ENCODE results near the gene LSP1. TPM values are rescaled to one million over a fixed set of nuclear protein-coding genes. Genes with fewer than 3 reads are reported as not detected.
A peak's percentile ranks its signal among the peaks of the same experiment; 100 is the strongest.

Gene LSP1
- total RNA-seq, 3 donors from 2014 or later (not counting 1 experiment from before 2014, with no cell fraction given), result 487 to 595 (median 536) TPM

DNA sequence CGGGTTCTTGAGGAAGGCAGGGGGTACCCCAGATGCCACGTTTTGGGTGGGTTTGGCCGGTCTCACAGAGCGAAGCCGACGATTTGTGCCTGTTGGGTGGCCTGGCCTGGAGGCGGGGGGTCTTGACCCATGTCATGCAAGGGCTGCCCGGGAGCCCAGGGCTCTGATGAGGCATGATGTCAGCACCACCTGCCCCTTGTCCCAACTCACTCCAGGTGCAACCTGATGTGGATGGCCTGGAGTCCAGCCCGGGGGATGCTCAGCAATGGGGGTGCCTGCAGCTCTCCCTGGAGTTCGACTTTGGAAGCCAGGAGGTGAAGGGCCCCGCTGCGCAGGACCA lies 17.2 kb upstream of the LSP1 start:
- no peak overlapping the region for H3K27ac Mint-ChIP-seq
- Histone ChIP-seq H3K27me3 (ENCODE audit: control insufficient read depth, insufficient read depth, low read length) (peaks cover 4% of the 10 kb centered on the region), H3K36me3 (ENCODE audit: control insufficient read depth, insufficient read depth, low read length) (no peaks in the 10 kb centered on the region), H3K4me3 (ENCODE audit: low read length) (no peak overlapping the region), H3K9me3 (ENCODE audit: control insufficient read depth, insufficient read depth, low read length) (no peaks in the 10 kb centered on the region), H3K27ac (ENCODE audit: low read length) (no peak overlapping the region), H3K4me1 (ENCODE audit: control insufficient read depth, insufficient read depth, low read length) (peaks cover 50% of the 10 kb centered on the region)
- no peak overlapping the region for H3K4me3 Mint-ChIP-seq
- 88% methylated on average over 12 of the region's 12 CpGs for WGBS (ENCODE audit: insufficient coverage)
- H3K9me3 Mint-ChIP-seq, result no peaks in the 10 kb centered on the region
- no peak for ATAC-seq
- H3K36me3 Mint-ChIP-seq, result no peaks in the 10 kb centered on the region
- TF ChIP-seq, protein P1, sequence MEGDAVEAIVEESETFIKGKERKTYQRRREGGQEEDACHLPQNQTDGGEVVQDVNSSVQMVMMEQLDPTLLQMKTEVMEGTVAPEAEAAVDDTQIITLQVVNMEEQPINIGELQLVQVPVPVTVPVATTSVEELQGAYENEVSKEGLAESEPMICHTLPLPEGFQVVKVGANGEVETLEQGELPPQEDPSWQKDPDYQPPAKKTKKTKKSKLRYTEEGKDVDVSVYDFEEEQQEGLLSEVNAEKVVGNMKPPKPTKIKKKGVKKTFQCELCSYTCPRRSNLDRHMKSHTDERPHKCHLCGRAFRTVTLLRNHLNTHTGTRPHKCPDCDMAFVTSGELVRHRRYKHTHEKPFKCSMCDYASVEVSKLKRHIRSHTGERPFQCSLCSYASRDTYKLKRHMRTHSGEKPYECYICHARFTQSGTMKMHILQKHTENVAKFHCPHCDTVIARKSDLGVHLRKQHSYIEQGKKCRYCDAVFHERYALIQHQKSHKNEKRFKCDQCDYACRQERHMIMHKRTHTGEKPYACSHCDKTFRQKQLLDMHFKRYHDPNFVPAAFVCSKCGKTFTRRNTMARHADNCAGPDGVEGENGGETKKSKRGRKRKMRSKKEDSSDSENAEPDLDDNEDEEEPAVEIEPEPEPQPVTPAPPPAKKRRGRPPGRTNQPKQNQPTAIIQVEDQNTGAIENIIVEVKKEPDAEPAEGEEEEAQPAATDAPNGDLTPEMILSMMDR (IDR thresholded peaks at IDR 0.05), result no peak
- peak in 1 of 2 donors; percentile 4 for DNase-seq
- intact Hi-C loops (cut with micrococcal nuclease), result loop anchor here (2.0 kb wide), 1 partner anchor 17 kb away; the partner anchor contains the start of gene LSP1
- H3K4me1 Mint-ChIP-seq, result peaks cover 0 to 25% of the 10 kb centered on the region in 2 donors
- H3K27me3 Mint-ChIP-seq (ENCODE audit: low read depth in 2 of 2), result peaks cover 0 to 11% of the 10 kb centered on the region in 2 donors

DNA sequence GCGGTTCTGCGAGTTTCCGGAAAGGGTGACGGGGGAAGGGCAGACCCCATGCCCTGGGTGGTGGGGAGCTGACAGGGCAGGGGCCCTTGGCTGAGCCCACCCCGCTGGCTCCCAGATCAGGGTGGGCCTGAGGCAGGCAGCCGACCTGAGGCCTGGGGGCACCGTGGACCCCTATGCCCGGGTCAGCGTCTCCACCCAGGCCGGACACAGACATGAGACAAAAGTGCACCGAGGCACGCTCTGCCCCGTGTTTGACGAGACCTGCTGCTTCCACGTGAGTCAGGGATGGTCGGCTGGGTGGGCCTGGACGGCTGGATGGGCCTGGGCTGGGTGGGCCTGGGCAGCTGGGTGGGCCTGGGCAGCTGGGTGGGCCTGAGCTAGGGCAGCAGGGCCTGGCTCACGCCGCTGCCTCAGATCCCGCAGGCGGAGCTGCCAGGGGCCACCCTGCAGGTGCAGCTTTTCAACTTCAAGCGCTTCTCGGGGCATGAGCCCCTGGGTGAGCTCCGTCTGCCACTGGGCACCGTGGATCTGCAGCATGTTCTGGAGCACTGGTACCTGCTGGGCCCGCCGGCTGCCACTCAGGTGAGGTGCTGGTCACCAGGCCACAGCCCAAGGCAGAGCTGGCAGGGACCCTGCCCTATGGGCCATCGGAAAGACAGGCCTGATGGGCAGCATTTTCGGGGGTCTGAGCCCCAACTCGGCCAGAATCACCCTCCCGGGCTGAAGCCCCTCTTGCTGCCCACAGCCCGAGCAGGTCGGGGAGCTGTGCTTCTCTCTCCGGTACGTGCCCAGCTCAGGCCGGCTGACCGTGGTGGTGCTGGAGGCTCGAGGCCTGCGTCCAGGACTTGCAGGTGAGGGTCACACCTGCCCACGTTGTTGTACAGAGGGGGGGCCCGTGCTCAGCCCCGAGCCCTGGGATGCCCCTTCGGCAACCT lies 16.6 kb upstream of the LSP1 start:
- H3K9me3 ChIP-seq (ENCODE audit: control insufficient read depth, insufficient read depth, low read length), result no peaks in the 10 kb centered on the region
- H3K36me3 ChIP-seq (ENCODE audit: control insufficient read depth, insufficient read depth, low read length), result no peaks in the 10 kb centered on the region
- Mint-ChIP-seq H3K9me3 (no peaks in the 10 kb centered on the region), H3K4me3 (no peak overlapping the region), H3K27me3 (ENCODE audit: low read depth in 2 of 2) (peaks cover 0 to 8% of the 10 kb centered on the region in 2 donors), H3K4me1 (peaks cover 0 to 25% of the 10 kb centered on the region in 2 donors), H3K27ac (no peak overlapping the region), H3K36me3 (no peaks in the 10 kb centered on the region)
- intact Hi-C loops (cut with micrococcal nuclease), result loop anchor here (2.0 kb wide), 1 partner anchor 17 kb away; the partner anchor contains the start of gene LSP1
- DNase-seq (no peak), ATAC-seq (no peak)
- H3K27me3 ChIP-seq (ENCODE audit: control insufficient read depth, insufficient read depth, low read length), result peaks cover 4% of the 10 kb centered on the region
- no peak overlapping the region for H3K27ac ChIP-seq (ENCODE audit: low read length)
- no peak overlapping the region for H3K4me3 ChIP-seq (ENCODE audit: low read length)
- TF ChIP-seq, protein P1 (IDR thresholded peaks at IDR 0.05), result no peak
- H3K4me1 ChIP-seq (ENCODE audit: control insufficient read depth, insufficient read depth, low read length), result peaks cover 55% of the 10 kb centered on the region
- 89% methylated on average over 43 of the region's 43 CpGs for WGBS (ENCODE audit: insufficient coverage)

DNA sequence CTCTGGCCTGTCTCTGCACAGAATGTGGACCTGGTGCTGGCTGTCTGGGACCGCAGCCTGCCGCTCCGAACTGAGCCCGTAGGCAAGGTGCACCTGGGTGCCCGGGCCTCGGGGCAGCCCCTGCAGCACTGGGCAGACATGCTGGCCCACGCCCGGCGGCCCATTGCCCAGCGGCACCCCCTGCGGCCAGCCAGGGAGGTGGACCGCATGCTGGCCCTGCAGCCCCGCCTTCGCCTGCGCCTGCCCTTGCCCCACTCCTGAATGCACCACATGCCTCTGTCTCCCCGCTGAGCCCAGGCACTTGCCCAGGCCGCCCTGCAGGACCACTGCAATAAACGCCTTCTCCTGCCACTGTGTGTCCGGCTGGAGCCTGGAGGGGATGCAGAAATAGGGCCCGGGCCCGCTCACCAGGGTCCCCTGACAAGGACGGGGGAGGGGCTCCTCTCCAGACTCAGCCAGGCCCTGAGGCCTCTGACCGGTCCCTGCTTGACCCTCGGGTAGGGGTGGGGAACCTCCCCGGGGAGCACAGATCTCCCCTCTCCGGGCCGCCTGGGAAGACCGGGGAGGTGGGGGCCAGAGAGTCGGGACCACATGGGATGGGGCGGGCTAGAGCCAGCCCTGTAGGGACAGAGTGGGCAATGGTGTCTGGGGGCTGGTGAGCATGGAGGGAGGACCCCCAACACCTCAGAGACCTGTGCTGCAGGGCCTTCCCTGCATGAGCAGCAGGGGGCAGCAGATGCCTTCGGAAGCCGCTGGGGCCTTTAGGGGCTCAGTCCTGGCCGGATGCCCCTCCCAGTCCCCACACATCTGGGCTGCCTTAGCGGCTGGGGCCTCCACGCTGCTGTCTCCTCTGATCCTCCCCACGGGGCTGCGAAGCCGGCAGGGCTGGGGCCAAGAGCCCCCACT lies 15.5 kb upstream of the LSP1 start:
- Mint-ChIP-seq H3K27ac (no peak overlapping the region), H3K9me3 (no peaks in the 10 kb centered on the region), H3K4me1 (peaks cover 0 to 20% of the 10 kb centered on the region in 2 donors), H3K4me3 (no peak overlapping the region), H3K36me3 (no peaks in the 10 kb centered on the region), H3K27me3 (ENCODE audit: low read depth in 2 of 2) (peaks cover 0 to 6% of the 10 kb centered on the region in 2 donors)
- no peaks in the 10 kb centered on the region for H3K9me3 ChIP-seq (ENCODE audit: control insufficient read depth, insufficient read depth, low read length)
- H3K27me3 ChIP-seq (ENCODE audit: control insufficient read depth, insufficient read depth, low read length), result no peaks in the 10 kb centered on the region
- no peaks in the 10 kb centered on the region for H3K36me3 ChIP-seq (ENCODE audit: control insufficient read depth, insufficient read depth, low read length)
- H3K27ac ChIP-seq (ENCODE audit: low read length), result no peak overlapping the region
- H3K4me3 ChIP-seq (ENCODE audit: low read length), result no peak overlapping the region
- intact Hi-C loops (cut with micrococcal nuclease), result loop anchor here (1.0 to 2.0 kb wide), 3 partner anchors 15 to 314 kb away; partner anchors contain the start of gene LSP1
- DNase-seq (peak; percentile 80 to 91), ATAC-seq (peak; percentile 89 to 96 (median 92))
- TF ChIP-seq, protein P1 (IDR thresholded peaks at IDR 0.05), result peak; percentile 98
- peaks cover 54% of the 10 kb centered on the region for H3K4me1 ChIP-seq (ENCODE audit: control insufficient read depth, insufficient read depth, low read length)
- WGBS (ENCODE audit: insufficient coverage), result 55% methylated on average over 38 of the region's 38 CpGs
